ENCODE results near the gene GET3.

GET3 gene

DNA sequence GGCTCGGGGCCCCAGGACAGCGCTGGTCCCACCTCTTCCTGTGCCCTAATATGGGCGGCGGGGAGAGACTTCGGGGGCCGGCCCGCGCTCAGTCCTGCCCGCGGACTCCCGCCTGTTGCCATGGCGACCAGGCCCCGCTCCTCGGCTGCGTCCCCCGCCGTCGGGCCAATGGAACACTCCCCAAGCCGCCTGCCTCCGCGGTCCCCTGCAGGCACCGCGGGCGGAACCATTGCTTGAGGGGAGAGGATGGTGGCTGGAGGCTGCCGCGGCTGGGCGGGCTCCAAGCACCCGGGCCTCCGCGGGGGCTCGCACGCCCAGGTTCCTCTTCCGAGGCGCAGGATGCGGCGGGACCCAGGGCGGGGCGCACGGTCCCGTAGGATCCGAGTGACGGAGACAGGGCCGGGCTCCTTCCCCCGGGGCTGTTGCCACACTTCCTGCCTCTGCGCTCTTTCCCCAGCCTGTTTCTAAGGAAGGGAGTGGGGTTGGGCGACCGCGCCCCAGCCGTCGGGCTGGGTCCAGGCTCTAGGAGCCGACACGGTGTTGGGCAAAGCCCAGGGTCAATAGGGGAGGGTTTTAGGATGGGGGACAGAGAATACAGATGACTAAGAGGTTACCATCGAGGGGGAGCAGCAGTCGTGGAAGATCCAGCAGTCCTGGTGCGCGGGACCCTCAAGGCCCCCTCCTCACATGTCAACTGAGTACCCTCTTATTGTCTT lies 52.8 kb downstream of the GET3 start:
- TF ChIP-seq, protein P1, sequence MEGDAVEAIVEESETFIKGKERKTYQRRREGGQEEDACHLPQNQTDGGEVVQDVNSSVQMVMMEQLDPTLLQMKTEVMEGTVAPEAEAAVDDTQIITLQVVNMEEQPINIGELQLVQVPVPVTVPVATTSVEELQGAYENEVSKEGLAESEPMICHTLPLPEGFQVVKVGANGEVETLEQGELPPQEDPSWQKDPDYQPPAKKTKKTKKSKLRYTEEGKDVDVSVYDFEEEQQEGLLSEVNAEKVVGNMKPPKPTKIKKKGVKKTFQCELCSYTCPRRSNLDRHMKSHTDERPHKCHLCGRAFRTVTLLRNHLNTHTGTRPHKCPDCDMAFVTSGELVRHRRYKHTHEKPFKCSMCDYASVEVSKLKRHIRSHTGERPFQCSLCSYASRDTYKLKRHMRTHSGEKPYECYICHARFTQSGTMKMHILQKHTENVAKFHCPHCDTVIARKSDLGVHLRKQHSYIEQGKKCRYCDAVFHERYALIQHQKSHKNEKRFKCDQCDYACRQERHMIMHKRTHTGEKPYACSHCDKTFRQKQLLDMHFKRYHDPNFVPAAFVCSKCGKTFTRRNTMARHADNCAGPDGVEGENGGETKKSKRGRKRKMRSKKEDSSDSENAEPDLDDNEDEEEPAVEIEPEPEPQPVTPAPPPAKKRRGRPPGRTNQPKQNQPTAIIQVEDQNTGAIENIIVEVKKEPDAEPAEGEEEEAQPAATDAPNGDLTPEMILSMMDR (IDR thresholded peaks at IDR 0.05; ENCODE audit: low read length): no peak
- no peak for TF ChIP-seq EZH2phosphoT487 (IDR thresholded peaks at IDR 0.05; ENCODE audit: low read length)
- no peak for TF ChIP-seq EZH2 (optimal IDR thresholded peaks at IDR 0.05; ENCODE audit: low read depth, low read length)
- Histone ChIP-seq H3K36me3 (replicated peaks; ENCODE audit: insufficient read depth, low read length) (no peaks in the 10 kb centered on the region), H3K9ac (ENCODE audit: low read length) (peak overlapping the region; percentile 94), H4K20me1 (ENCODE audit: insufficient read depth, low read length) (no peaks in the 10 kb centered on the region), H2AFZ (ENCODE audit: low read length) (peak overlapping the region; percentile 54), H3F3A (ENCODE audit: insufficient read depth, low read length) (peaks cover 49% of the 10 kb centered on the region), H3K9me3 (replicated peaks; ENCODE audit: insufficient read depth, low read length) (no peaks in the 10 kb centered on the region), H3K79me2 (ENCODE audit: low read length) (peaks cover 15% of the 10 kb centered on the region), H3K4me2 (ENCODE audit: low read depth, low read length) (peak overlapping the region; percentile 99), H3K4me3 (ENCODE audit: low read length) (peak overlapping the region; percentile 93), H3K4me1 (ENCODE audit: low read length) (peaks cover 29% of the 10 kb centered on the region), H3K27me3 (replicated peaks; ENCODE audit: insufficient read depth, low read length) (no peaks in the 10 kb centered on the region), H3K27ac (ENCODE audit: low read length) (peak overlapping the region; percentile 97), H3K9me2 (replicated peaks; ENCODE audit: insufficient read depth, low read length) (no peaks in the 10 kb centered on the region)
- DNase-seq: peak; percentile 96

DNA sequence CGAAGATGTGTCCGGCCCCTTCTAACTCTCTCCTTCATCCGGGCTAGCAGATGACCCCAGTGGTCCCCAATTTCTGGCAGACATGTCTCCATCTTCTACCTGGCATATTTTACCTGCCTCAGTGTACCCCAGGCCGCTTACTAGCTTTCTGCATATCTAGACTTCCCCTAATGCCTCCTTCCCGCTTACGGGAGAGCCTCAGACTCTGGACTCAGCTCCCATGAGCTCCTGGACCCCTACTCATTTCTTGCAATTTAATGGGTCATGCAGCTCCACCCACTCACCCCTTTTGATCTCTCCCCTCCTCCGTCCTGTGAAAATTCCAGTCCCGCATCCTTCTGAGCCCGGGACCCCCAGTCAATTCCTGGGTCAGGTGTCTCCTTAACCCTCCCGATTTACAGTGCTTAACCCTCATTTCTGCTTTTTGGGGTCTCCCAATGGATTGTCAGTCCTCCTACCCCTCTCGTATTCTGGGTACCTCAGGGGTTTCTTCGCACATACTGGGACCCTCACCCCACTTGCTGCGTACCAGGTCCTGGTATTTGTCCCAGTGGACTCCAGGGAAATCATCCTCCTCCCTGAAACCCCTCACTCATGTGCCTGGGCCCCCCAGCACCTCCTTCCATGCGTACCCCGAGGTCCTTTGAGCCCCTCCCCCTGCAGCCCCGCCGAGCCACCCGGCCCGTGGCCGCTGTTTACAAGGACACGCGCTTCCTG lies 53.5 kb downstream of the GET3 start:
- Histone ChIP-seq H3K4me3 (ENCODE audit: low read length) (peak overlapping the region; percentile 93), H3K79me2 (ENCODE audit: low read length) (peaks cover 15% of the 10 kb centered on the region), H3K9ac (ENCODE audit: low read length) (peak overlapping the region; percentile 94), H3K36me3 (replicated peaks; ENCODE audit: insufficient read depth, low read length) (no peaks in the 10 kb centered on the region), H4K20me1 (ENCODE audit: insufficient read depth, low read length) (no peaks in the 10 kb centered on the region), H3K9me3 (replicated peaks; ENCODE audit: insufficient read depth, low read length) (no peaks in the 10 kb centered on the region), H3K27me3 (replicated peaks; ENCODE audit: insufficient read depth, low read length) (no peaks in the 10 kb centered on the region), H3K4me2 (ENCODE audit: low read depth, low read length) (peak overlapping the region; percentile 99), H3K9me2 (replicated peaks; ENCODE audit: insufficient read depth, low read length) (no peaks in the 10 kb centered on the region), H3F3A (ENCODE audit: insufficient read depth, low read length) (peaks cover 49% of the 10 kb centered on the region), H2AFZ (ENCODE audit: low read length) (peak overlapping the region; percentile 54), H3K4me1 (ENCODE audit: low read length) (peaks cover 29% of the 10 kb centered on the region), H3K27ac (ENCODE audit: low read length) (peak overlapping the region; percentile 97)
- DNase-seq: no peak
- no peak for TF ChIP-seq EZH2phosphoT487 (IDR thresholded peaks at IDR 0.05; ENCODE audit: low read length)
- no peak for TF ChIP-seq EZH2 (optimal IDR thresholded peaks at IDR 0.05; ENCODE audit: low read depth, low read length)
- TF ChIP-seq, protein P1 (IDR thresholded peaks at IDR 0.05; ENCODE audit: low read length): no peak

DNA sequence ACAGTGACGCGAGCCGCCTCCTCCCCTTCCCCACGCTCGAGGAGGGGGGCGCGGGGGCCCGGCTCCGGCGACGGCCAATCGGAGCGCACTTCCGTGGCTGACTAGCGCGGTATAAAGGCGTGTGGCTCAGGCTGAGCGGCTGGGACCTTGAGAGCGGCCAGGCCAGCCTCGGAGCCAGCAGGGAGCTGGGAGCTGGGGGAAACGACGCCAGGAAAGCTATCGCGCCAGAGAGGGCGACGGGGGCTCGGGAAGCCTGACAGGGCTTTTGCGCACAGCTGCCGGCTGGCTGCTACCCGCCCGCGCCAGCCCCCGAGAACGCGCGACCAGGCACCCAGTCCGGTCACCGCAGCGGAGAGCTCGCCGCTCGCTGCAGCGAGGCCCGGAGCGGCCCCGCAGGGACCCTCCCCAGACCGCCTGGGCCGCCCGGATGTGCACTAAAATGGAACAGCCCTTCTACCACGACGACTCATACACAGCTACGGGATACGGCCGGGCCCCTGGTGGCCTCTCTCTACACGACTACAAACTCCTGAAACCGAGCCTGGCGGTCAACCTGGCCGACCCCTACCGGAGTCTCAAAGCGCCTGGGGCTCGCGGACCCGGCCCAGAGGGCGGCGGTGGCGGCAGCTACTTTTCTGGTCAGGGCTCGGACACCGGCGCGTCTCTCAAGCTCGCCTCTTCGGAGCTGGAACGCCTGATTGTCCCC lies 54.2 kb downstream of the GET3 start, which contains the start of gene JUNB:
Gene JUNB (plus strand): TSS at position 142 of the 706 bp plus-strand sequence. CDS start 286 bp downstream, at position 428.
- peak within 1 kb of the TSS; percentile 94 for H3K9ac ChIP-seq (ENCODE audit: low read length)
- DNase-seq: peak; percentile 93
- peaks cover 31% of the 10 kb centered on the region for H3K4me1 ChIP-seq (ENCODE audit: low read length)
- H3K9me2 ChIP-seq (replicated peaks; ENCODE audit: insufficient read depth, low read length): no peaks in the 10 kb centered on the region
- H4K20me1 ChIP-seq (ENCODE audit: insufficient read depth, low read length): no peaks in the 10 kb centered on the region
- H3K79me2 ChIP-seq (ENCODE audit: low read length): peaks cover 15% of the 10 kb centered on the region
- peak within 1 kb of the TSS; percentile 93 for H3K4me3 ChIP-seq (ENCODE audit: low read length)
- TF ChIP-seq, protein P1 (IDR thresholded peaks at IDR 0.05; ENCODE audit: low read length): no peak
- no peak for TF ChIP-seq EZH2 (optimal IDR thresholded peaks at IDR 0.05; ENCODE audit: low read depth, low read length)
- TF ChIP-seq EZH2phosphoT487 (IDR thresholded peaks at IDR 0.05; ENCODE audit: low read length): no peak
- H3K9me3 ChIP-seq (replicated peaks; ENCODE audit: insufficient read depth, low read length): no peaks in the 10 kb centered on the region
- H3K36me3 ChIP-seq (replicated peaks; ENCODE audit: insufficient read depth, low read length): no peaks in the 10 kb centered on the region
- H3K27me3 ChIP-seq (replicated peaks; ENCODE audit: insufficient read depth, low read length): no peaks in the 10 kb centered on the region
- peaks cover 49% of the 10 kb centered on the region for H3F3A ChIP-seq (ENCODE audit: insufficient read depth, low read length)
- peak within 1 kb of the TSS; percentile 99 for H3K4me2 ChIP-seq (ENCODE audit: low read depth, low read length)
- peak within 1 kb of the TSS; percentile 54 for H2AFZ ChIP-seq (ENCODE audit: low read length)
- H3K27ac ChIP-seq (ENCODE audit: low read length): peak within 1 kb of the TSS; percentile 97

Data from MM.1S (cell line).